H1 (cell line): Measurements from ENCODE around the gene ROR1. TPM values are rescaled to one million over a fixed set of nuclear protein-coding genes. Genes with fewer than 3 reads are reported as not detected.

Experiments used
- CTCF ChIA-PET: fragments of 300-600 bp; sonication (Branson Sonifier 250); formaldehyde crosslinking; loops from one replicate; lab custom pipeline; 2021; ENCODE audit not compliant: partially characterized antibody; lab: Charles Lee
- POLR2A ChIA-PET: fragments of 300-600 bp; sonication (Branson Sonifier 250); formaldehyde crosslinking; loops from one replicate; lab custom pipeline; 2021; ENCODE audit warnings: inconsistent platforms; ENCODE audit not compliant: partially characterized antibody; lab: Charles Lee
- DNase-seq, 2 experiments: peaks; one replicate each; pipeline versions ENCODE4 v3.0.0 to v3.0.0-alpha.2; 2010 to 2022; ENCODE audit warnings: low spot score in 2 of 2, low read depth in 1 of 2, mixed read lengths in 1 of 2
- FAIRE-seq: peaks from 2 replicates; lab custom pipeline; 2011; peaks lifted over from hg19 to GRCh38; lab: Jason Lieb, UNC
- H2AFZ ChIP-seq: 2 replicates; pipeline ENCODE4 v1.8.1; 2012; ENCODE audit warnings: low read length, inconsistent platforms
- H2AK5ac ChIP-seq: 2 replicates; pipeline ENCODE4 v1.6.1; 2013; ENCODE audit warnings: low read depth, low read length
- H2BK120ac ChIP-seq: replicated peaks from 2 replicates; pipeline ENCODE3; 2013; ENCODE audit warnings: low read depth, low read length, inconsistent platforms
- H2BK12ac ChIP-seq: 2 replicates; pipeline ENCODE4 v1.6.1; 2013; ENCODE audit warnings: low read depth, low read length
- H2BK15ac ChIP-seq: 2 replicates; pipeline ENCODE4 v1.6.1; 2013; ENCODE audit warnings: low read length
- H2BK20ac ChIP-seq: 2 replicates; pipeline ENCODE4 v1.6.1; 2013; ENCODE audit warnings: low read length
- H2BK5ac ChIP-seq: 2 replicates; pipeline ENCODE4 v1.6.1; 2013; ENCODE audit warnings: low read depth, low read length
- H3K14ac ChIP-seq: 2 replicates; pipeline ENCODE4 v1.6.1; 2013; ENCODE audit warnings: inconsistent platforms; ENCODE audit not compliant: insufficient read length
- H3K18ac ChIP-seq: 2 replicates; pipeline ENCODE4 v1.6.1; 2013; ENCODE audit warnings: low read length; ENCODE audit errors: extremely low read depth
- H3K23ac ChIP-seq: 2 replicates; pipeline ENCODE4 v1.6.1; 2013; ENCODE audit warnings: inconsistent platforms; ENCODE audit not compliant: insufficient read length
- H3K23me2 ChIP-seq: 2 replicates; pipeline ENCODE4 v1.6.1; 2013; ENCODE audit warnings: low read depth, low read length
- H3K27ac ChIP-seq: 2 replicates; pipeline ENCODE4 v1.6.1; 2011; ENCODE audit warnings: low read depth, low read length, inconsistent platforms
- H3K27me3 ChIP-seq, 4 experiments: replicated peaks in 1 of 4; 1 replicate in 1 of 4; 2 replicates in 3 of 4; pipeline versions ENCODE4 v1.6.1 to v1.8.1; 2011 to 2013; ENCODE audit warnings: low read length in 3 of 4, mild to moderate bottlenecking in 3 of 4, inconsistent platforms in 2 of 4, mixed read lengths in 2 of 4, moderate library complexity in 1 of 4; ENCODE audit not compliant: control insufficient read depth in 3 of 4, insufficient read depth in 3 of 4; ENCODE audit errors: extremely low read depth in 1 of 4
- H3K36me3 ChIP-seq, 4 experiments: 2 replicates each; pipeline versions ENCODE4 v1.6.1 to v1.8.1; 2011 to 2013; ENCODE audit warnings: mild to moderate bottlenecking in 4 of 4, low read length in 3 of 4, moderate library complexity in 2 of 4, control low read depth in 1 of 4, inconsistent platforms in 1 of 4; ENCODE audit not compliant: insufficient read depth in 4 of 4, control insufficient read depth in 2 of 4
- H3K4ac ChIP-seq: replicated peaks from 2 replicates; pipeline ENCODE3; 2013; ENCODE audit warnings: low read length, low read depth, mixed read lengths, inconsistent platforms; ENCODE audit not compliant: insufficient read length
- H3K4me1 ChIP-seq, 4 experiments: replicated peaks in 1 of 4; 1 replicate in 1 of 4; 2 replicates in 3 of 4; pipeline versions ENCODE4 v1.6.1 to v1.8.1; 2011 to 2013; ENCODE audit warnings: low read length in 3 of 4, inconsistent platforms in 2 of 4, mixed read lengths in 1 of 4; ENCODE audit not compliant: insufficient read depth in 4 of 4, control insufficient read depth in 3 of 4
- H3K4me2 ChIP-seq, 2 experiments: 2 replicates each; pipeline versions ENCODE4 v1.6.1 to v1.8.1; 2011 to 2013; ENCODE audit warnings: low read depth in 2 of 2, low read length in 2 of 2, control low read depth in 1 of 2, inconsistent platforms in 1 of 2, mild to moderate bottlenecking in 1 of 2; ENCODE audit not compliant: insufficient read depth in 1 of 2
- H3K4me3 ChIP-seq, 4 experiments: fragments of 200-600, 300-600 bp in 1 of 4; sonication (generic), shearing (Covaris generic), sonication (Bioruptor Twin) in 1 of 4; 2 replicates each; pipeline versions ENCODE4 v1.5.1 to v1.8.1; 2011 to 2016; ENCODE audit warnings: low read length in 4 of 4, low read depth in 3 of 4, control low read depth in 2 of 4, inconsistent platforms in 2 of 4, mild to moderate bottlenecking in 2 of 4, mixed read lengths in 1 of 4, moderate library complexity in 1 of 4; ENCODE audit not compliant: insufficient read depth in 2 of 4; ENCODE audit errors: extremely low read depth in 1 of 4
- H3K56ac ChIP-seq: replicated peaks from 2 replicates; pipeline ENCODE3; 2013; ENCODE audit warnings: low read depth, mild to moderate bottlenecking, mixed read lengths, low read length, inconsistent platforms; ENCODE audit not compliant: insufficient read length
- H3K79me1 ChIP-seq: 2 replicates; pipeline ENCODE4 v1.6.1; 2013; ENCODE audit warnings: low read depth, low read length, control low read depth
- H3K79me2 ChIP-seq, 2 experiments: 2 replicates each; pipeline versions ENCODE4 v1.6.1 to v1.8.1; 2012 to 2013; ENCODE audit warnings: low read length in 2 of 2, mild to moderate bottlenecking in 2 of 2, inconsistent platforms in 1 of 2; ENCODE audit not compliant: insufficient read depth in 2 of 2, control insufficient read depth in 1 of 2
- H3K9ac ChIP-seq, 4 experiments: replicated peaks in 1 of 4; 1 replicate in 1 of 4; 2 replicates in 3 of 4; pipeline versions ENCODE4 v1.6.1 to v1.8.1; 2011 to 2013; ENCODE audit warnings: low read depth in 3 of 4, low read length in 3 of 4, control low read depth in 2 of 4, mild to moderate bottlenecking in 2 of 4, moderate library complexity in 2 of 4, inconsistent platforms in 1 of 4; ENCODE audit errors: extremely low read depth in 1 of 4
- H3K9me3 ChIP-seq, 2 experiments: 2 replicates each; pipeline versions ENCODE4 v1.6.1 to v1.8.1; 2012 to 2013; ENCODE audit warnings: mild to moderate bottlenecking in 2 of 2, moderate library complexity in 2 of 2, control low read depth in 1 of 2, inconsistent platforms in 1 of 2, low read depth in 1 of 2, low read length in 1 of 2, mixed read lengths in 1 of 2; ENCODE audit not compliant: insufficient read depth in 2 of 2
- H4K20me1 ChIP-seq, 2 experiments: replicated peaks in 1 of 2; 2 replicates each; pipeline versions ENCODE3 to v1.8.1; 2011 to 2013; ENCODE audit warnings: inconsistent platforms in 2 of 2, low read length in 2 of 2, mild to moderate bottlenecking in 1 of 2; ENCODE audit not compliant: insufficient read depth in 2 of 2, control insufficient read depth in 1 of 2
- H4K5ac ChIP-seq: 2 replicates; pipeline ENCODE4 v1.6.1; 2013; ENCODE audit warnings: low read length, low read depth, mixed read lengths, inconsistent platforms; ENCODE audit not compliant: insufficient read length
- H4K8ac ChIP-seq: 2 replicates; pipeline ENCODE4 v1.8.0; 2013; ENCODE audit warnings: mild to moderate bottlenecking, moderate library complexity, low read length, inconsistent platforms; ENCODE audit not compliant: insufficient read depth; ENCODE audit errors: extremely low read depth
- H4K91ac ChIP-seq: replicated peaks from 2 replicates; pipeline ENCODE3; 2013; ENCODE audit warnings: low read length, mixed read lengths, inconsistent platforms; ENCODE audit not compliant: insufficient read length
- ASH2L ChIP-seq: fragments of 200-600, 300-600 bp; sonication (generic); IDR thresholded peaks from one replicate; pipeline ENCODE4 v1.7.1; 2017; ENCODE audit warnings: low read length
- HDAC6 ChIP-seq: IDR thresholded peaks from one replicate; pipeline ENCODE4 v1.7.1; 2012; ENCODE audit warnings: low read depth, mild to moderate bottlenecking, inconsistent platforms, low read length, moderate library complexity
- KDM5A ChIP-seq: fragments of 200-600 bp; IDR thresholded peaks from 2 replicates; pipeline ENCODE4 v1.7.1; 2012; ENCODE audit warnings: mild to moderate bottlenecking, low read length, inconsistent platforms, mixed read lengths
- POLR2AphosphoS5 ChIP-seq: IDR thresholded peaks from 2 replicates; pipeline ENCODE4 v1.6.1; 2011; ENCODE audit warnings: low read depth, low read length
- POU5F1 ChIP-seq: IDR thresholded peaks from 2 replicates; pipeline ENCODE4 v1.6.1; 2011; ENCODE audit warnings: low read depth, mild to moderate bottlenecking, low read length, moderate library complexity
- RNF2 ChIP-seq: fragments of 200-900, 300-1000 bp; sonication (generic); IDR thresholded peaks from 2 replicates; pipeline ENCODE4 v1.7.1; 2016; ENCODE audit warnings: borderline replicate concordance, low read depth, mild to moderate bottlenecking, antibody characterized with exemption, low read length; ENCODE audit not compliant: poor library complexity, severe bottlenecking; ENCODE audit errors: missing control alignments
- SIRT6 ChIP-seq: IDR thresholded peaks from one replicate; pipeline ENCODE4 v1.7.1; 2012; ENCODE audit warnings: low read length, inconsistent platforms
- WGBS, 2 experiments: shearing (Covaris generic) in 1 of 2; methylation state at CpG; one replicate each; pipeline versions ENCODE4 v1.1.6 to v1.1.7; 2013 to 2015; ENCODE audit warnings: low lambda C conversion rate in 2 of 2, mixed read lengths in 2 of 2, inconsistent platforms in 1 of 2, low coverage in 1 of 2, missing lambda C conversion rate in 1 of 2; ENCODE audit not compliant: insufficient replicate concordance in 2 of 2, insufficient coverage in 1 of 2, insufficient read length in 1 of 2; ENCODE audit errors: extremely low coverage in 1 of 2, missing lambda C conversion rate in 1 of 2; 5-methylcytosine and 5-hydroxymethylcytosine counted together
- polyA plus RNA-seq, 7 experiments: library from polyadenylated mRNA; depleted of rRNA in 3 of 7; stranded (reverse) in 5 of 7; unstranded in 2 of 7; fragments of >200 nt in 5 of 7; fragments of 200-250 nt in 2 of 7; gene quantifications; 1 replicate in 5 of 7; 2 replicates in 1 of 7; 4 replicates in 1 of 7; pipeline versions ENCODE4 v1.2.1 to v1.2.3, GENCODE V29; 2011 to 2013; ENCODE audit warnings: missing spikeins in 2 of 7, mixed read lengths in 2 of 7
- total RNA-seq: library from RNA; stranded (reverse); fragmentation: NEBNext Ultra II Directional; extraction: Animal tissue kit (Norgen Biotek cat#: 25700); gene quantifications from 2 replicates; pipeline ENCODE4 v1.2.1, GENCODE V29; 2021
- TF ChIP-seq, protein P1 (sequence below): IDR thresholded peaks from 2 replicates; pipeline ENCODE4 v1.6.1; 2011; ENCODE audit warnings: low read length, improper control_type of control experiment
- TF ChIP-seq, protein P2 (sequence below): IDR thresholded peaks from 2 replicates; pipeline ENCODE4 v1.6.1; 2012; ENCODE audit warnings: low read length, inconsistent platforms

Gene ROR1
- total and polyA plus RNA-seq, 2 of the 8 experiments (the other 6 are each of a cell fraction or from before 2014, with no cell fraction given): 33.6 to 73.6 TPM

DNA sequence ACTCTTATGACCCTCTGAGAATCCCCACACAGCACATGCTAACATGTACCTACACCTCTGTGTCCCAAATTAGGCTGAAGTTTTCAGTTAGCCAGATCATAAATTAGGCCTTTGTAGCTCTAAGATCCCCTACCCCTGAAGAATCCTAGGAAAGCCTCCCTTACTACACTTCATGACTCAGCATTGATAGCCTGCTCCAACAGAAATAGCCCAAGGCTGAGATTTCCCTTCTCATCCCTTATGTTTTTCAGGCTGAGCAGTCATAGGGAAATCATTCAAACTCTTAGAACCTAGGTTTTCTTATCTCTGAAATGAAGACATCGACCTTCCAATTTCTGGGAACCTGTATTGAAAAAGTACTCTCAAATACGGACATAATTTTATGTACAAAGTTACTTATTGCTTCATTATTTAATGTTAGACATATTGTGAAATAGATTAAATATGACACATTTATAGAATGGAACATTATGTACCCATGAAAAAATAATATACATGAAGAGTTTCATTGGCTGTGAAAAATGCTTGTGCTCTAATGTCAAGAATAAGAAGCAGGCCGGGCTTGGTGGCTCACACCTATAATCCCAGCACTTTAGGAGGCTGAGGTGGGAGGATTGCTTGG, 307.2 kb downstream of the ROR1 start:
- no peaks in the 10 kb centered on the region for H3K23me2 ChIP-seq
- no peaks in the 10 kb centered on the region for H3K9me3 ChIP-seq
- peaks cover 2 to 6% of the 10 kb centered on the region in 2 experiments for H4K20me1 ChIP-seq
- no peaks in the 10 kb centered on the region for H3K27me3 ChIP-seq
- no peak overlapping the region for H2AFZ ChIP-seq
- 87% methylated on average over 3 of the region's 3 CpGs; no CpG with 5 or more reads in 1 of the 2 experiments for WGBS, 2 experiments
- no peak overlapping the region for H2BK15ac ChIP-seq
- H3K79me2 ChIP-seq: peaks cover 0 to 13% of the 10 kb centered on the region in 2 experiments; a peak in 2 of 4 replicates
- no peak overlapping the region for H3K18ac ChIP-seq
- H2BK20ac ChIP-seq: no peak overlapping the region
- H2BK12ac ChIP-seq: no peak overlapping the region
- CTCF ChIA-PET: interaction anchor here (0.9 kb wide), 1 partner anchor 52 kb away, joined by 3 read pairs; no protein-coding TSS in a partner anchor
- no peak overlapping the region for H4K8ac ChIP-seq
- H3K27ac ChIP-seq: no peak overlapping the region
- no peak overlapping the region for H3K56ac ChIP-seq
- H3K23ac ChIP-seq: no peak overlapping the region
- H3K4me2 ChIP-seq: no peak overlapping the region
- H2AK5ac ChIP-seq: no peak overlapping the region
- no peak overlapping the region for H4K91ac ChIP-seq
- H3K9ac ChIP-seq: no peak overlapping the region
- H2BK5ac ChIP-seq: no peak overlapping the region
- H3K4ac ChIP-seq: no peak overlapping the region
- H3K4me1 ChIP-seq: peaks cover 0 to 3% (median under 1%) of the 10 kb centered on the region in 4 experiments; a peak in 3 of 7 replicates
- H3K14ac ChIP-seq: no peak overlapping the region
- POLR2A ChIA-PET: no interaction called here
- H3K4me3 ChIP-seq: no peak overlapping the region
- no peak for DNase-seq
- no peak overlapping the region for H4K5ac ChIP-seq
- FAIRE-seq: no peak
- H3K79me1 ChIP-seq: no peaks in the 10 kb centered on the region; the same call in 1 of the 2 replicates
- no peak overlapping the region for H2BK120ac ChIP-seq
- no peaks in the 10 kb centered on the region for H3K36me3 ChIP-seq
- TF ChIP-seq KDM5A (no peak), ASH2L (no peak), POU5F1 (no peak), RNF2 (no peak), SIRT6 (no peak), POLR2AphosphoS5 (no peak), HDAC6 (no peak)
- TF ChIP-seq, protein P1, sequence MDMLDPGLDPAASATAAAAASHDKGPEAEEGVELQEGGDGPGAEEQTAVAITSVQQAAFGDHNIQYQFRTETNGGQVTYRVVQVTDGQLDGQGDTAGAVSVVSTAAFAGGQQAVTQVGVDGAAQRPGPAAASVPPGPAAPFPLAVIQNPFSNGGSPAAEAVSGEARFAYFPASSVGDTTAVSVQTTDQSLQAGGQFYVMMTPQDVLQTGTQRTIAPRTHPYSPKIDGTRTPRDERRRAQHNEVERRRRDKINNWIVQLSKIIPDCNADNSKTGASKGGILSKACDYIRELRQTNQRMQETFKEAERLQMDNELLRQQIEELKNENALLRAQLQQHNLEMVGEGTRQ: no peak
- TF ChIP-seq, protein P2, sequence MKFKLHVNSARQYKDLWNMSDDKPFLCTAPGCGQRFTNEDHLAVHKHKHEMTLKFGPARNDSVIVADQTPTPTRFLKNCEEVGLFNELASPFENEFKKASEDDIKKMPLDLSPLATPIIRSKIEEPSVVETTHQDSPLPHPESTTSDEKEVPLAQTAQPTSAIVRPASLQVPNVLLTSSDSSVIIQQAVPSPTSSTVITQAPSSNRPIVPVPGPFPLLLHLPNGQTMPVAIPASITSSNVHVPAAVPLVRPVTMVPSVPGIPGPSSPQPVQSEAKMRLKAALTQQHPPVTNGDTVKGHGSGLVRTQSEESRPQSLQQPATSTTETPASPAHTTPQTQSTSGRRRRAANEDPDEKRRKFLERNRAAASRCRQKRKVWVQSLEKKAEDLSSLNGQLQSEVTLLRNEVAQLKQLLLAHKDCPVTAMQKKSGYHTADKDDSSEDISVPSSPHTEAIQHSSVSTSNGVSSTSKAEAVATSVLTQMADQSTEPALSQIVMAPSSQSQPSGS: no peak
